ENCODE data around the gene PIH1D2.
"Not testable (repeated sequence)": the region's sequence is repeated elsewhere in the genome, so short reads cannot be mapped to it uniquely, and the experiment has no call there.

Gene PIH1D2

DNA sequence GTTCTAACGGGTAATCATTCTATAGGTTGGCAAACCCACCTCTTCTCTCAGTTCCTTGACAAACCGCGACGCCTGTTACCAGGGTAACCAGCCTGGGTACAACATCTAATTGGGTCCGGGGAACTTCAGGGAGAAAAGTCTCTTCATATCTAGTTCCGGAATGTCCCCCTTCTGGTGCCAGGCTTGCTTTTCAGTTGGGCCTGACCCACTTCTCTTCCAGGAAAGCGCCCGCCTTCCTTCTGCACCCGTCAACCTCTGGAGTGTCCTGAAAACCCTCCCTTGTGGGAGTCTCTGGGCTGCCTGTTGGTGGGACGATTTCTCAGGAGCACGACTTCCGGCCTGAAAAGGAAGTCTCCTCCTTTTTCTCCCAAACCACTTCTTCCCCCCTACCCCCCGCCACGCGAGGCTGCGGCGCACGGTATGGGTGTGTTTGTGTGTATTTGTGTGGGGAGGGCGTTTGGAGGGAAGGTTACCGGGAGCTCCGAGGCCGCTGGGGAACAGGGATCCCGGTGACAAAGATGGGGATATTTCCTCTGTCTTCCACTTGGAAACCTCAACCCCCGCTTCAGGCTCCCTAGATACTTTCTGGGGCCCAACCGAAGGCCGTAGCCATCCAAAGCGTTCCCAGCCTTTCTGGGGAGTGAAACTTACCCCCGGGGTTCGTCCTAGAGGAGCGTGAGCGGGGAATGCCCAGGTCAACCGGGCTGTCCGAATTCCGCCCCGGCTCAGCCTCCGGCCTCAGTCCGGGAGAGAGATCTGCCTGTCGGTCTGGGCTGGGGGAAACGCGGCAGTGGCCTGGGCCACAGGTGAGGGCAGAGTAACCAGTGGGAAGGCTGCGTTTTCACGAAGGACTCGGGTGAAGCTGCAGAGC is at the start of gene PIH1D2, which contains the start of gene NKAPD1:
TSS of gene PIH1D2 (minus strand) at position 77 of the 871 bp plus-strand sequence. CDS start 843 bp downstream, outside the sequence.
TSS of gene NKAPD1 (plus strand) at position 359 of the 871 bp plus-strand sequence. CDS start 1,276 bp downstream, outside the sequence.
- peak; percentile 91 to 98 (median 98) for DNase-seq

DNA sequence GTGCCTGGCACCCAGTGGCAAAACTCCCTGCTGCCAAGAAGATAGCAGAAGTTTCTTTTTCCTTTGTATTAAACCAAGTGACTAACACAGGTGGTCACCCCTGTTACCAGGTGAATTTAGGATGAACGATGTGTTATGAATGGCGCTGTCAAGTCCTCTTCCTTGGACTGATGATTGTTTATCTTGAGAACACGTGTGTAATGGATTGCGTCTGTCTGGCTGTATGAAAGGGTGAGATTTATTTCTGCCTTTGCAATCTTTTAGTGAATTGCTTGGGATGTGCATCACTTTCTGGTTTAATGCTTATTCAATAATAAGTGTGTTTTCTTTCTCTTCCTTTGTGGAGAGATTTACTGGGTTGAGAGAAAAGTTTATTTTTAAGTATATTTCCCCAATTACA is 49.3 kb upstream of the PIH1D2 start:
- DNase-seq, result peak in 1 of 3 experiments; percentile 29

DNA sequence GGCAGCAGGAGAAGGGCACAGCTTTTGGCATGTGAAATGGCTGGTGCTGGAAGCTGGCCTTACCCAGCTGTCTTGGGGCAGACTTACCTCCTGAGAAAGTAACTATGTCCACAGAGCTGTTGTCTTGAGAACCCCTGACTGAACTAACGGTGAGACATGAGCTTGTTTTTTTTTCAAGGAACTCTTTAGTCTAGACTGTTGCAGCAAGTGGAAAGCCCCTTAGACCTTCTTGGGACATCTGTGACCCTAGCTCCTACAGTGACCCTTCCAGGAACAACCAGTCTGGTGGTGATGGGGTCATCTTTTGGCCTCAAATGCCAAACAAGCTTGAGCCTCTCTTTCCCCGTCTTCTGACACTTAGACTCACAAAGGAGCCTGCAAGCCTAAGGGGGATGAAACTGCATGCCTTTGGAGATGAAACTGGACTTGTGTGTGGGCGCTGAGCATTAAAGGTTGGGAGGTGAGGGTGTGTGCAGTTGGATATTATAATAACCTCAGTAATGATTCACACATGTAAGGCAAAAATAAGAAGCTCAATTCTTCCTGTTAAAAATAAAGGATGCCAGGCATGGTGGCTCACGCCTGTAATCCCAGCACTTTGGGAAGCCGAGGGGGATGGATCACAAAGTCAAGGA is 48.3 kb upstream of the PIH1D2 start:
- no peak for DNase-seq

DNA sequence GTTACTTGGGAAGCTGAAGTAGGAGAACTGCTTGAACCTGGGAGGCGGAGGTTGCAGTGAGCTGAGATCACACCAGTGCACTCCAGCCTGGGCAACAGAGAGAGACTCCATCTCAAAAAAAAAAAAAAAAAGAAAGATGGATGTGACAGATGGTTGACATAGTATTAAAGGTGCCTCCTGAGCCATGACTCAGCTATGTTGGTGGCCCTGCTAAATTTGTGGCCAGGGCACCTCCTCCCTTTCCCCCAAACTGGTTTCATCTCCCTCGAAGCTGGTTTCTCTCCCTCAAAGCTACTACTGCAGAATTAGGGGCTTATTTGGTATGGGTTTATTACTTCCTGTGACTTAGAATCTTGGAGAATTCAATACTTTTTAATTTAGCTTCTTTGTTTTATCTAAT is 44.4 kb upstream of the PIH1D2 start:
- no peak for DNase-seq

DNA sequence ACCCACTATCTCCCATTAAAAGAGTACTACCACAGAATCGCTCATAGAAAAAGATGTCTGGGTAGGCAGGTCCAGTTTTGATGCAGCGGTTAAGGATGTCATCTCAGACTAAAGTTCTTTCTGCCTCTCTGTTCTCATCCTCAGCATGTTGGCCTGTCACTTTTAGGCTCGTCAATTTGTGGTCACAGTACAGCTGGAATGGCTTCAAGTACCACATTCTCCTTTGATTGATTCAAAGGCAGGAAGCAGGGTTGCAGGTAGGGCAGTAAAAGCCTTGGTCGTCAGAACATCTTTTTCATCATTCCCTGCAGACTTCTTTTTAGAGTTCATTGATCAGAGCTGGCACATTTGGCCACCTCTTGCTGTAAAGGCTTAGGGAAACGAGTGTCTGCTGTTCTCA is 41.6 kb upstream of the PIH1D2 start:
- no peak for DNase-seq

DNA sequence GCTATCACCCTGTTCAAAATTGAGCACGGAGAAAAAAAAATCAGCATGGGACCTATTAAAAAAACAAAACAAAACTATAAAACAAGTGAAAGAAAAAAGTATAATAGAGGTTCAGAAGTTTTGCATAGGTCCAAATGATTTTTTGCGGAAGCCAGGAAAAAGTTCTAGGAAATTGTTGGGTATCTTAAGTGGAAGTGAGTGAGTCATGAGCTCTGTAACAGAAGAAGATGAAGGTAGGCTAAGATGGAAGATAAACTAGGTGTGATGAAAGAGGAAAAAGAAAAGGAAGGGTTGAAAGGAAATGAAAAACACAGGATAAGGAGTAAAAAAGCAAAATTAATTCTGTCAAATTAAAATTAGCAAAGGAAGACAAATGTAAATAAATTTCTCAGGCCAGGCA is 40.6 kb upstream of the PIH1D2 start:
- no peak for DNase-seq

DNA sequence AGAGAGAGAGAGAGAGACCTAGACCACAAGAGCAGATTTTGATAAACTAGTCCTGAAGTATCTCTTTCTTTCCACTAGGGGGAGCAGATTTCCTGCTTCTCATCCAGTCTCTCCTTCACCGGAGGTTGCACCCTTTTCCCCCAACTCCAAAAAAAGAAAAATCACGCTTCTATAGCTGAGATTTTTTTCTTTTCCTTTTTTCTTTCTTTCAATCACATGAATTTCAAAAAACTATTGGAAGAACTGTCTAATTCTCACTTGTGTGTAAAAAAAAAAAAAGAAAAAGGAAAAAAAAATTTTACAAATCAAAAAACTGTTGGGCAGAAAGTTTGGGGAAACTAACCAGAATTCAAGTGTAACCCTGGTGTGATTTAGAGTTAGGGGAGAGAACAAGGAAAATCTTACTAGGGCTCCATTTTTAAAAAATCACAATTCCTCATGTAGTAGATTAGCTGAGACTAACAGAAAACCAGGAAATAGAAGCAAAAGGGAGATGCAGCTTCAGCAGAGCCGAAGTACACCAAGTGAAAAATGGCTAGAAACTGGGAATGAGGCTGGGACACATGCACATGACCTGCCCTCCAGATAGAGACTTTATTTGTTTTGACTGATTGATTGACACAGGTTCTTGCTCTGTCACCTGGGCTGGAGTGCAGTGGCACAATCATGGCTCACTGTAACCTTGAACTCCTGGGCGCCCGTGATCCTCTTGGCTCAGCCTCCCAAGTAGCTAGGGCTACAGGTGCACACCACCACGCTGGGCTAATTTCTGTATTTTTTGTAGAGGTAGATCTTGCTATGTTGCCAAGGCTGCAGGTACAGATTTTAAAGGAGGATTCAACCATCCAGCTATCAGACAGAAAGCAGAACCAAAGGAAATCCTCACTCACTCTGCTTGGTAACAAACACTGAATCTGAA is 40.0 kb upstream of the PIH1D2 start:
- peak; percentile 16 to 71 (median 38) for DNase-seq

- DNase-seq, result peak in 1 of 3 experiments; percentile 33
Measured at GRCh38 chr11:112106070-112106469, 32.3 kb upstream of the PIH1D2 start.

GRCh38 chr11:112103446-112103845 is 29.6 kb upstream of the PIH1D2 start:
- DNase-seq, result no peak

- DNase-seq, result no peak
Measured at GRCh38 chr11:112100462-112100861, 26.6 kb upstream of the PIH1D2 start.

DNA sequence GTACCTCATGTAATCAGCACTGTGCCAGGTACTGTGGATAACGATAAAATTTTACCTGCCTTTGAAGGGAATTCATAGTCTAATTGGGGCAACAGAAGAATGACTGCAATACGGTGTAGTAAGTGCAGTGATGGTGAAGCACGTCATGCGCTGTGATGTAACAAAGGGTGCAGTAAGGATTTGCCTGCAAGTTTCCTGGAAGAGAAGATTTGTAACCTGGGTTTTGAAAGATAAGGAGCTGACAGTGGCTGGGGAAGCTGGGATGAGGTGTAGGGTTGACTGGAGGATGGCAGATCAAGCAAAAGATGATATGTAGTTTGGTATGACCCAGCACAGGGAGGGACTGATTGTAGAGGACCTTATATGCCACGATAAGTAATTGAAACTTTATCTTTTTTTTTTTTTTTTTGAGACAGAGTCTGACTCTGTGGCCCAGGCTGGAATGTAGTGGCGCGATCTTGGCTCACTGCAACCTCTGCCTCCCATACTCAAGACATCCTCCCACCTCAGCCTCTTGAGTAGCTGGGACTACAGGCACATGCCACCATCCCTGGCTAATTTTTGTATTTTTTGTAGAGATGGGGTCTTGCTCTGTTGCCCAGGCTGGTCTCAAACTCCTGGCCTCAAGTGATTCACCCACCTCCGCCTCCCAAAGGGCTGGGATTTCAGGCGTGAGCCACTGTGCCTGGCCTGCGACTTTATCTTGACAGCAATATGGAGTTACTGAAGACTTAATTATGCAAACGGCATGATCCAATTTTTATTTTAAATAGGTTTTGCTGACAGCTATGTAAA is 24.1 kb upstream of the PIH1D2 start:
- DNase-seq, result no peak

DNA sequence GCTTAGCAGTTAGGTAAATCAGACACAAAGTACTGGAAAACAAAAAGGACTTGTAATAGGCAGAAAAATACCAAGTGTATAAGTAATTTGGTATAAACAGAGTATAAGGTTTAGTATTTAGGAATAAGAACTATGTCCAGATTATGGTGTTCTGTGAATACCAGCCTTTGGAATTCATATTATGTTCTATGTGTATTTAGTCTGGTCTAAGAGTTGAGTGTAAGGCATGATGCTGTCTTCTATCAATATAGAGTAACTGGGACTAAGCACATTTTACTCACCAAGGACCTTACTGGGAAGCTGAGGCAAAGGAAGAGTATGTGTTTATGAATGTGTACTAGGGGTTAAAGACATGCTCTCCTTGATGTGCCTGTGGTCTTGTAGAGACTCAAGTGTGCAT is 22.4 kb upstream of the PIH1D2 start:
- no peak for DNase-seq

DNA sequence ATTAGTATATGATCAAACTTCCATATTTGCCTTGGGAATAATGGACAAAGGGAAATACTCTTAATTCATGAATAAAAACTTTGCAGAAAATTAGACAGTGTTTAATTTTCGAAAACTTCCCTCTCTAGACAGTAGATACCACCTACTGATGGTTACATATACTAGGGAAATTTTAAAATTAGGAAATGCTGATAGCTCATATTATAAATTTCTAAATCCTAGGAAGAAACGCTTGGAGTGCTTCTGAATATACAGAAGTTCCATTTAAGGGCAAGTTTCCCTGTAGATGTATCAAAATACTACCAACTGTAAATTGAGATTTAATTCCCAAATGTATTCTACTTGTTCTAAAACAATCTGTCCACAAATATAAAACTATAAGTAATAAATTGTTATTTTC is 21.5 kb upstream of the PIH1D2 start:
- not testable (repeated sequence) for DNase-seq

GRCh38 chr11:112087212-112087611 is 13.4 kb upstream of the PIH1D2 start:
- no peak for DNase-seq

GRCh38 chr11:112086422-112087191 is 12.8 kb upstream of the PIH1D2 start, which contains the start of the genes SDHD and TIMM8B:
Gene SDHD (plus strand): TSS chr11:112086873. CDS start chr11:112086908, 35 bp downstream.
Gene TIMM8B (minus strand): TSS chr11:112086756. CDS start chr11:112086723, 33 bp downstream.
- peak; percentile 96 to 99 (median 98) for DNase-seq

DNA sequence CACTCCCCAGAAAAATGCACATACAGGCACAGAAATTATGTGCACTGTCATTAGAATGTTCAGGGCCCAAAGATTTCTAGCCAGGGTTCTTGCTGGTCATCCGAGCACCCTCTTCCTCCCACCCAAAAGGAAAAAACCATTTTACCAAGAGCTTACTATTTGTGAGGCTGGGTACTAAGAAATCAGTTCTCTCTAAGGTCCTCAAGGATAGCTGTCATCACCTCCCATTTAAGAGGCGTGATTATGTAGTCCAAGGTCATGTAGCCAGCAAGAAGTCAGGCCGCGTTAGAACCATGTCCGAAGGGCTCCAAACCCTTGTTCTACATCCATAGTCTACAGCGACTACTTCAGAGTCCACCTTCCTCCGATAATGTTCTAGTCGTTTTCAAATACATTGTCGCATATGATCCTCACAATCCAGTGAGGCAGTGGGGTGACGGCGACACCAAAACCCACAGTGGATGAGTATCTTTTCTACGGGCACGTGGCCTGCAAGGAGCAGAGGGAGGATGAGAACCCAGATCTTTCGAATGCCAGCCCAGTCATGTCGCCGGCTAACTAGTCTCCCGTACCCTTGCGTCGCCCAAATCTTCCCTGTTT is 12.1 kb upstream of the PIH1D2 start:
- DNase-seq, result no peak

DNA sequence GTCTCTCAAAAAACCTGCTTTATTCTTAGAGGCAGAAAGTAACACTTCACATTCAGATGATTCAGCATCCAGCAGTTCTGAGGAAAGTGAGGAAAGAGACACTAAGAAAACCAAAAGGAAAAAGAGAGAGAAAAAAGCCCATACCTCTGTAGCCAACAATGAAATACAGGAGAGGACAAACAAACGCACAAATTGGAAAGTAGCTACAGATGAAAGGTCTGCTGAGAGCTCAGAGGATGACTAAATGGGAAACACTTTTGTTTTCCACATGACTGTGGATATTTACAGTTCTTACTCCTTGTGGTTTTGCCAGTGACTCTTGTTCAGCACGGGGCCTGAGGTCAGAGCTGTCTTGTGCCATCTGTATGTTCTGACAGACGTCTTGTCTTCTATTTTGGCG is 8.9 kb upstream of the PIH1D2 start:
- no peak for DNase-seq

DNA sequence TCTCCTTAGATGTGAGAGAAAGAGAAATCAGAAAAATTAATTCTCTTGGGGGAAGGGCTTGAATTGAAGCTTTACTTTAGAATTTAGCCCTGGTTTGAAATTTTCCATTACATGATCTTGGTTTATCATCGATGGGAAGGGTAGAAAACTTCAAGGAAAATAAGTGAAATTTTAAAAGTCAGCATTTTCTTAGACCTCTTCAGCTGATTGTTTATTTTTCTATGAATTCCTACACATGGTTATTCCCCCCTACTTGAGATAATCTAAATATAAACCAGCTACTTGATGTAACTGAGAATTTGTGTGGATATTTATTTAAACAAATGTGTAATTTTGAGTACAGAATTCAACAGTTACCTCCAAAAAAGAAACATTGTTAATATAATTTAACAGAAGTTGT is 10.9 kb downstream of the PIH1D2 start:
- DNase-seq, result no peak

DNA sequence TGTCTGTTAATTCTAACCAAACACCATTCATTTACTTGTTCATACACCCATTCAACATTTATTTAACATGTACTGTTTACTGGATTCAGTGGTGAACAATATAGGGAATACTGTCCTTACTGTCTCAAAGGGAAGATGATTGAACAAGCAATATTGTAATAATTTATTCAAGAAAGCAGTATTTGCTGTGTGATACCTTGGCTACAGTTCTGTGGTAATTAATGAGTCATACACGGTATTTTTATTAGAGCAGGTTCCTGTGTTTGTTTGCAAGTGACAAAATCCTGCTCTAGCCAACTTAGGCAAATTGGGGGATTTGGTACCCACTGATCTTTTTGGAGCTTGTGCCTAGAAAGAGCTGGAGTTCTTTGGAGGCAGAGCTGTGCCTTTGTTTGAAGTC is 15.7 kb downstream of the PIH1D2 start:
- no peak for DNase-seq

DNA sequence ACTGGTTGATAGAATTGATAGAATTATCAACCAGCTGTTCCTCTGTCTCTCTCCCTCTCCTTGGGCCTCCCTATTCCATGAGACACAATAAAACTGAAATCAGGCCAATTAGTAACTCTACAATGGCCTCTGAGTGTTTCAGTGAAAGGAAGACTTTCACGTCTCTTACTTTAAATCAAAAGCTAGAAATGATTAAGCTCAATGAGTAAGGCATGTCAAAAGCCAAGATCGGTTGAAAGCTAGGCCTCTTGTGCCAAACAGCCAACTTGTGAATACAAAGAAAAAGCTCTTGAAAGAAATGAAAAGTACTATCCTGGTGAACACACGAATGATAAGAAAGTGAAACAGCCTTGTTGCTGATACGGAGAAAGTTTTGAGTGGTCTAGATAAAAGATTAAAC is 16.6 kb downstream of the PIH1D2 start:
- no peak for DNase-seq

DNA sequence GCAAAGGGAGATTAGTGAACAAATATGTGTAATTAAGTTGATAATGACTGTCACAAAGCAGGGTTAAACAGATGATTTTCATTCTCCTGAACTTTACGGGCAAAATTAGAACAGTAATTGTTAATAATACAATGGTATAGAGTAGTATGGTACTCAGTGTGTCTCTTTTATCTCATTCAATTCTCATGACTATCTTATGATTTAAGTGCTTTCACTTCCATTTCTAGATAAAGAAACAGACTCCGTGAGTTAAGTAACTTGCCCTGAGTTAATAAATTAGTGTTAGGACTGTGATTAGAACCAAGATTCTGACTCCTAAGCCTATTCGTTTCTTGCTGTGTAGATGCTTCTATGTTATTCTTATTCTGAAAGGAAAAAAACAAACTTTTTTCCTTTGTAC is 22.0 kb downstream of the PIH1D2 start:
- DNase-seq, result no peak

All from NCI-H1417 (cell line).